ENCODE data around the gene PRPS2.

The PRPS2 gene

GRCh38 chrX:12824944-12825343, 33.7 kb downstream of the PRPS2 start:
- Histone ChIP-seq H3K4me3 (ENCODE audit: low read length) (no peak overlapping the region), H3K4me1 (ENCODE audit: insufficient read depth, low read length) (no peaks in the 10 kb centered on the region), H2AFZ (ENCODE audit: low read depth, low read length) (no peak overlapping the region), H3K9me3 (ENCODE audit: low read length) (no peaks in the 10 kb centered on the region), H3K27me3 (ENCODE audit: insufficient read depth, low read length) (no peaks in the 10 kb centered on the region), H3K36me3 (ENCODE audit: insufficient read depth, low read length) (peaks cover 4% of the 10 kb centered on the region)

- Histone ChIP-seq H2AFZ (ENCODE audit: low read depth, low read length) (no peak overlapping the region), H3K9me3 (ENCODE audit: low read length) (no peaks in the 10 kb centered on the region), H3K36me3 (ENCODE audit: insufficient read depth, low read length) (peaks cover 4% of the 10 kb centered on the region), H3K4me1 (ENCODE audit: insufficient read depth, low read length) (no peaks in the 10 kb centered on the region), H3K4me3 (ENCODE audit: low read length) (no peak overlapping the region), H3K27me3 (ENCODE audit: insufficient read depth, low read length) (no peaks in the 10 kb centered on the region)
Observed at GRCh38 chrX:12825801-12826200, 34.6 kb downstream of the PRPS2 start.

GRCh38 chrX:12843061-12843667, 52.0 kb downstream of the PRPS2 start:
- Histone ChIP-seq H3K36me3 (ENCODE audit: insufficient read depth, low read length) (no peaks in the 10 kb centered on the region), H3K4me1 (ENCODE audit: insufficient read depth, low read length) (no peaks in the 10 kb centered on the region), H2AFZ (ENCODE audit: low read depth, low read length) (no peak overlapping the region)

GRCh38 chrX:12843668-12844279, 52.6 kb downstream of the PRPS2 start:
- no peaks in the 10 kb centered on the region for H3K36me3 ChIP-seq (ENCODE audit: insufficient read depth, low read length)

More at GRCh38 chrX:12843061-12843667, 52.0 kb downstream of the PRPS2 start:
- Histone ChIP-seq H3K27me3 (ENCODE audit: insufficient read depth, low read length) (no peaks in the 10 kb centered on the region), H3K9me3 (ENCODE audit: low read length) (no peaks in the 10 kb centered on the region), H3K4me3 (ENCODE audit: low read length) (no peak overlapping the region)

GRCh38 chrX:12844319-12844718, 53.1 kb downstream of the PRPS2 start:
- no peaks in the 10 kb centered on the region for H3K4me1 ChIP-seq (ENCODE audit: insufficient read depth, low read length)
- no peaks in the 10 kb centered on the region for H3K36me3 ChIP-seq (ENCODE audit: insufficient read depth, low read length)
- no peaks in the 10 kb centered on the region for H3K9me3 ChIP-seq (ENCODE audit: low read length)
- no peaks in the 10 kb centered on the region for H3K27me3 ChIP-seq (ENCODE audit: insufficient read depth, low read length)
- H3K4me3 ChIP-seq (ENCODE audit: low read length) = no peak overlapping the region
- H2AFZ ChIP-seq (ENCODE audit: low read depth, low read length) = no peak overlapping the region

More at GRCh38 chrX:12843668-12844279, 52.6 kb downstream of the PRPS2 start:
- no peak overlapping the region for H2AFZ ChIP-seq (ENCODE audit: low read depth, low read length)
- no peak overlapping the region for H3K4me3 ChIP-seq (ENCODE audit: low read length)
- no peaks in the 10 kb centered on the region for H3K4me1 ChIP-seq (ENCODE audit: insufficient read depth, low read length)
- H3K9me3 ChIP-seq (ENCODE audit: low read length) = no peaks in the 10 kb centered on the region
- no peaks in the 10 kb centered on the region for H3K27me3 ChIP-seq (ENCODE audit: insufficient read depth, low read length)

- H3K9me3 ChIP-seq (ENCODE audit: low read length) = no peaks in the 10 kb centered on the region
- H2AFZ ChIP-seq (ENCODE audit: low read depth, low read length) = no peak overlapping the region
- H3K27me3 ChIP-seq (ENCODE audit: insufficient read depth, low read length) = no peaks in the 10 kb centered on the region
- no peak overlapping the region for H3K4me3 ChIP-seq (ENCODE audit: low read length)
- no peaks in the 10 kb centered on the region for H3K36me3 ChIP-seq (ENCODE audit: insufficient read depth, low read length)
- no peaks in the 10 kb centered on the region for H3K4me1 ChIP-seq (ENCODE audit: insufficient read depth, low read length)
Observed at GRCh38 chrX:12865359-12865758, 74.1 kb downstream of the PRPS2 start.

- no peaks in the 10 kb centered on the region for H3K36me3 ChIP-seq (ENCODE audit: insufficient read depth, low read length)
- H3K27me3 ChIP-seq (ENCODE audit: insufficient read depth, low read length) = no peaks in the 10 kb centered on the region
- no peaks in the 10 kb centered on the region for H3K4me1 ChIP-seq (ENCODE audit: insufficient read depth, low read length)
- H3K4me3 ChIP-seq (ENCODE audit: low read length) = no peak within 1 kb of the TSS
- no peaks in the 10 kb centered on the region for H3K9me3 ChIP-seq (ENCODE audit: low read length)
- no peak within 1 kb of the TSS for H2AFZ ChIP-seq (ENCODE audit: low read depth, low read length)
Observed at GRCh38 chrX:12866451-12867377, 75.5 kb downstream of the PRPS2 start, which contains the start of gene TLR7. TLR7 (plus strand) TSS chrX:12867072; CDS start chrX:12867579, 507 bp downstream.

GRCh38 chrX:12867685-12868084, 76.5 kb downstream of the PRPS2 start:
- no peaks in the 10 kb centered on the region for H3K4me1 ChIP-seq (ENCODE audit: insufficient read depth, low read length)
- no peaks in the 10 kb centered on the region for H3K9me3 ChIP-seq (ENCODE audit: low read length)
- H3K4me3 ChIP-seq (ENCODE audit: low read length) = no peak overlapping the region
- H3K27me3 ChIP-seq (ENCODE audit: insufficient read depth, low read length) = no peaks in the 10 kb centered on the region
- H3K36me3 ChIP-seq (ENCODE audit: insufficient read depth, low read length) = no peaks in the 10 kb centered on the region
- no peak overlapping the region for H2AFZ ChIP-seq (ENCODE audit: low read depth, low read length)

GRCh38 chrX:12868747-12869146, 77.5 kb downstream of the PRPS2 start:
- no peaks in the 10 kb centered on the region for H3K36me3 ChIP-seq (ENCODE audit: insufficient read depth, low read length)
- H3K4me1 ChIP-seq (ENCODE audit: insufficient read depth, low read length) = no peaks in the 10 kb centered on the region
- no peak overlapping the region for H2AFZ ChIP-seq (ENCODE audit: low read depth, low read length)
- no peaks in the 10 kb centered on the region for H3K27me3 ChIP-seq (ENCODE audit: insufficient read depth, low read length)
- H3K4me3 ChIP-seq (ENCODE audit: low read length) = no peak overlapping the region
- no peaks in the 10 kb centered on the region for H3K9me3 ChIP-seq (ENCODE audit: low read length)

GRCh38 chrX:12871257-12871656, 80.0 kb downstream of the PRPS2 start:
- Histone ChIP-seq H3K4me3 (ENCODE audit: low read length) (no peak overlapping the region), H3K36me3 (ENCODE audit: insufficient read depth, low read length) (no peaks in the 10 kb centered on the region), H3K27me3 (ENCODE audit: insufficient read depth, low read length) (no peaks in the 10 kb centered on the region), H3K4me1 (ENCODE audit: insufficient read depth, low read length) (no peaks in the 10 kb centered on the region), H3K9me3 (ENCODE audit: low read length) (no peaks in the 10 kb centered on the region), H2AFZ (ENCODE audit: low read depth, low read length) (no peak overlapping the region)

GRCh38 chrX:12872741-12873140, 81.5 kb downstream of the PRPS2 start:
- H3K4me1 ChIP-seq (ENCODE audit: insufficient read depth, low read length) = no peaks in the 10 kb centered on the region
- no peak overlapping the region for H2AFZ ChIP-seq (ENCODE audit: low read depth, low read length)
- H3K9me3 ChIP-seq (ENCODE audit: low read length) = no peaks in the 10 kb centered on the region
- no peaks in the 10 kb centered on the region for H3K27me3 ChIP-seq (ENCODE audit: insufficient read depth, low read length)
- H3K4me3 ChIP-seq (ENCODE audit: low read length) = no peak overlapping the region
- no peaks in the 10 kb centered on the region for H3K36me3 ChIP-seq (ENCODE audit: insufficient read depth, low read length)

Data from neuron (in vitro differentiated cells).